SJSA1 (cell line): Measurements from ENCODE around the gene OOEP. TPM values are rescaled to one million over a fixed set of nuclear protein-coding genes. Genes with fewer than 3 reads are reported as not detected.
A peak's percentile ranks its signal among the peaks of the same experiment; 100 is the strongest.
"Not testable (repeated sequence)": the region's sequence is repeated elsewhere in the genome, so short reads cannot be mapped to it uniquely, and the experiment has no call there.

Source experiments
- DNase-seq, 2 experiments: peaks; one replicate each; pipeline ENCODE4 v3.0.0-alpha.2; 2015 to 2020; ENCODE audit warnings: low spot score in 2 of 2, low read depth in 1 of 2
- H3K27ac ChIP-seq: fragments of 250-450 bp; sonication (Bioruptor Pico); 2 replicates; pipeline ENCODE4 v1.5.1; 2020; ENCODE audit warnings: mild to moderate bottlenecking, moderate library complexity
- H3K27me3 ChIP-seq: fragments of 250-450 bp; sonication (Bioruptor Pico); replicated peaks from 2 replicates; pipeline ENCODE4 v1.5.1; 2020; ENCODE audit warnings: mild to moderate bottlenecking, moderate library complexity
- H3K36me3 ChIP-seq: fragments of 250-450 bp; sonication (Bioruptor Pico); 2 replicates; pipeline ENCODE4 v1.5.1; 2020; ENCODE audit warnings: mild to moderate bottlenecking
- H3K4me1 ChIP-seq: fragments of 250-450 bp; sonication (Bioruptor Pico); replicated peaks from 2 replicates; pipeline ENCODE4 v1.6.1; 2021; ENCODE audit warnings: mild to moderate bottlenecking
- H3K4me3 ChIP-seq: fragments of 250-450 bp; sonication (Bioruptor Pico); 2 replicates; pipeline ENCODE4 v1.5.1; 2020; ENCODE audit warnings: mild to moderate bottlenecking
- H3K9me3 ChIP-seq: fragments of 250-450 bp; sonication (Bioruptor Pico); replicated peaks from 2 replicates; pipeline ENCODE4 v1.5.1; 2020; ENCODE audit warnings: mild to moderate bottlenecking
- total RNA-seq: library from RNA; depleted of rRNA; stranded (reverse); fragments of >200 nt; shearing (Covaris generic); gene quantifications from 2 replicates; pipeline ENCODE4 v1.2.3, GENCODE V29; 2014; rRNA removed

OOEP gene
- total RNA-seq = not detected in 2 replicates

DNA sequence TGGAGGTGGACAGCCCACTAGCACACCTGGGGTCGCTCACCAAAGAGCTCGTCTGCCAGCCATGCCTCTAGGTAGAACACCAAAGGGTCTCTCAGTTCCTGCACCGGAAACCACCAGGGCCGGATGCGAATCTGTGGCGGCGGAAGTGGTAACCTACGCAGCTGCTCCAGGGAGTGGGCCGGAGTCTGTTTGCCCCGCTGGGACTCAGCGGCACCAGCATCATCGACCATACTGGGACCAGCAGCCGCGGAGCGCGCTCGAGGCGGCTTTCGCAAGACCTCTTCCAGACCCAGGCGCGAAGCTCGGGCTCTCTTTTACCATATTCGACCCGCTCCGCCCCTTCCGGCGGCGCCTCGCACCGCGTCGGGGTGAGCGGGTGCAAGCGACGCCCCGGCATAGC, at the start of gene OOEP:
OOEP (minus strand) TSS at position 335 of the 400 bp plus-strand sequence; CDS start at position 230, 105 bp downstream.
- Histone ChIP-seq H3K27ac (no peak within 1 kb of the TSS), H3K4me1 (no peaks in the 10 kb centered on the region), H3K36me3 (no peaks in the 10 kb centered on the region), H3K4me3 (no peak within 1 kb of the TSS), H3K9me3 (no peaks in the 10 kb centered on the region), H3K27me3 (no peaks in the 10 kb centered on the region)
- no peak for DNase-seq

DNA sequence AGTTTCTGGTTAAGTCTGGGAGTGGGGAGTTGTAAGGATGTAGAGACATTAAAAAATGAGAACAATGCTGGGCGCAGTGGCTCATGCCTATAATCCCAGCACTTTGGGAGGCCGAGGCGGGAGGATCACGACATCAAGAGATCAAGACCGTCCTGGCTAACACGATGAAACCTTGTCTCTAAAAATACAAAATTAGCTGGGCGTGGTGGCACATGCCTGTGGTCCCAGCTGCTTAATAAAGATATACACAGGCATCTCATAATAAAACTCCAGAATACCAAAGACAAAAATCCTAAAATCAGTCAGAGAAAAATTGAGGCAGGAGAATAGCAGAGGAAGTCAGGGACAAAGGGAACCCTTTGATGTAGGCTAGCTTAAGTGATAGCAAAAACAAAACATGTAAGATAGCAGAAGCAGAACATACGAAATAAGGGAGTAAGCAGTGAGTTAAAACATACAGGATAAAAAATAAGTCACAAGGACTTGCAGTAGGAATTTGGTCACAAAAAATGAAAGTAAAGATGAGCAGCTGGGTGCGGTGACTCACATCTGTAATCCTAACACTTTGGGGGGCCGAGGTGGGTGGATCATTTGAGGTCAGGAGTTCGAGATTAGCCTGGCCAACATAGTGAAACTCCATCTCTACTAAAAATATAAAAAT, 48.5 kb upstream of the OOEP start:
- peak in 1 of 2 experiments; percentile 11 for DNase-seq
- Histone ChIP-seq H3K4me1 (peaks cover 7% of the 10 kb centered on the region; the same call in 1 of the 2 replicates), H3K4me3 (no peak overlapping the region), H3K9me3 (no peaks in the 10 kb centered on the region), H3K27me3 (no peaks in the 10 kb centered on the region), H3K27ac (no peak overlapping the region), H3K36me3 (no peaks in the 10 kb centered on the region)

DNA sequence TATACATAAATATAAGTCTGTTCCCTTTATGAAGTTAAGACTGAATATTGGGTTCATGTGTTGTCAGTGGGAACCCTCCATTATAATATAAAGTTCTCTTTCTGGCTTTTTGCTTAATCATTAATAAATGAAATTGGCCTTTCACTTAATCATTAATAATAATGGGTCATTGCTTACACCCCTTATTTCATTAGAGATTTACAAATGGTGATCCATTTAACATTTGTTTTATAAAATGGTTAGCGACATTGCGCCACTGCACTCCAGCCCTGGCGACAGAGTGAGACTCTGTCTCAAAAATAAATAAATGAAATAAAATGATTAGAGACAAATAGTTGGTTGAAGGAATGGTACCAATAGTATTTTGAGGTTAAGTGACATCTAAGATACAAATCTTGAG, 43.4 kb upstream of the OOEP start:
- Histone ChIP-seq H3K27ac (no peak overlapping the region), H3K4me1 (peaks cover under 1% of the 10 kb centered on the region; the same call in 1 of the 2 replicates), H3K36me3 (no peaks in the 10 kb centered on the region), H3K27me3 (no peaks in the 10 kb centered on the region), H3K4me3 (no peak overlapping the region), H3K9me3 (no peaks in the 10 kb centered on the region)
- no peak for DNase-seq

DNA sequence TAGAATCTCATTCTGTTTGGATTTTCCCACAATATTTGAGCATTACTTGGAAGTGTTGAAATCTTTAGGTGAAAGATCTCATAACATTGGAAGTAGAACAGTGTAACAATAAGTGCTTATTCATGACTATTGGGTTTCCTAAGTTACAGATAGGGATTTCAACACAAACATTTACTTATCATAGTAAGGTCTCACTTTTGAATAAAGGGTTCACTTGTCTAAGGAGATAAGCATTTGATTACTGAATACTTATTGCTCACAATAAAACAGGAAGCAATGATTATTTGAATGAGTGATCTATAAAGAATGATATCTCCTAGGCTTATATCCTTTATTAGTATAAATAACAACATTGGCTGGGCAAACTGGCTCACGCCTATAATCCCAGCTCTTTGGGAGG, 39.7 kb upstream of the OOEP start:
- Histone ChIP-seq H3K36me3 (no peaks in the 10 kb centered on the region), H3K4me1 (no peaks in the 10 kb centered on the region), H3K27me3 (peaks cover 8% of the 10 kb centered on the region), H3K27ac (no peak overlapping the region), H3K9me3 (no peaks in the 10 kb centered on the region), H3K4me3 (no peak overlapping the region)
- DNase-seq = no peak

DNA sequence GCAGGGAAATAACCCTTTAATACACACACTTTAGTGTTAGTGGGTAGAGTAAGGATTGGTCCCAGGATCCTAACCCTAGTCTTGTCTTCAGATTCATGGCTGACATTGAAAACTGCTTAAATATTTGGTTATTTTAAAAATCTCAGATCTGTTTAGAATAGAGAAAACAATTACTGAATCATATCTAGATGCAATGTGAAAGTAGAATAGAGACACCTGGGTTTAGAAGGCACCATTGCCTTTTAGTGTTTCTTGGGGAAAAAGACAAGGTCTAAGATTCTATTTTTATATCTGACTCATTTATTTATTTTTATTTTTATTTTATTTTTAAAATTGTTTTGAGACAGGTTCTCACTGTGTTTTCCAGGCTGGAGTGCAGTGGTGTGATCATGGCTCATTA, 31.0 kb upstream of the OOEP start:
- H3K9me3 ChIP-seq = no peaks in the 10 kb centered on the region
- H3K4me3 ChIP-seq = no peak overlapping the region
- no peak for DNase-seq
- no peak overlapping the region for H3K27ac ChIP-seq
- H3K27me3 ChIP-seq = no peaks in the 10 kb centered on the region
- H3K4me1 ChIP-seq = no peaks in the 10 kb centered on the region
- H3K36me3 ChIP-seq = no peaks in the 10 kb centered on the region

DNA sequence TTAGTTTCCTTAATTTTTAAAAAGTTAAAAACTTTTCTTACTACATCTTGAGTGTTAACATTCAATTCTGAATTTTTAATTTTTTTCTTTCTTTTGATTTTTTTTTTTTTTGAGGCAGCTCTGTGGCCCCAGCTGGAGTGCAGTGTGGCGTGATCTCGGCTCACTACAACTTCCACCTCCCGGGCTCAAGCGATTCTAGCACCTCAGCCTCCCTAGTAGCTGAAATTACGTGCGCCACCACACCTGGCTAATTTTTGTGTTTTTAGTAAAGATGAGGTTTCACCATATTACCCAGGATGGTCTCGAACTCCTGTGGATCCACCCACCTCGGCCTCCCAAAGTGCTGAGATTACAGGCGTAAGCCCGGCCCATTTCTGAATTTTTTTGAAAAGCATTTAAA, 26.2 kb upstream of the OOEP start:
- Histone ChIP-seq H3K4me1 (no peaks in the 10 kb centered on the region), H3K4me3 (no peak overlapping the region)
- no peak for DNase-seq

DNA sequence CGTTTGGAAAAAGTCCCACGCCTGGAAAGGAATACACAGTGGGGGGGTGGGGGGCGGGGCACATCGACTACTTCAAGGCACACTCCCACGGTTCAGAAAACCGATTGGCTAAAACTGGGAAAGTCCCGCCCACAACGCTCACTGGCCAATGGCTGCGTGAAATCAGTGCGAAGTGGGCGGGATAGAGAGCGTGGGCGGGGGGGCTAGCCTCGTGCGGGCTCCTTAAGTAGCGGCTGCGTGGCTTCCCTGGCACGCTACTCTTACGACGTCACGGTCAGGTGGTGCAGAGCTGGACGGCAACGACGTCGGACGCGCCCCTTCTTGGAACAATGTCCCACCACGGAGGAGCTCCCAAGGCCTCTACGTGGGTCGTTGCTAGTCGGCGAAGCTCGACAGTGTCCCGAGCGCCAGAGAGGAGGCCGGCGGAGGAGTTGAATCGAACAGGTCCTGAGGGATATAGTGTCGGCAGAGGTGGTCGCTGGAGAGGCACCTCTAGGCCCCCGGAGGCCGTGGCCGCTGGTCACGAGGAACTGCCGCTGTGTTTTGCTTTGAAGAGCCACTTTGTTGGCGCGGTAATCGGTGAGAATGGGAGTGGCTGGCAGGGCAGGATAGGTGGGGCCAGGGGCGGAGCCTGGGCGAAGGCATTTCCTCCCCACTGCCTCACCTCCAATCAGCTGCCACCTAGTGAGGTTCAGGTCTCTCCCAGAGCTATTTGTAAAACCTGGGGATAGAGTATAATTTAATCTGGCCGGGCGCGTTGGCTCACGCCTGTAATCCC, 25.1 kb upstream of the OOEP start, which contains the start of gene DDX43:
DDX43 (plus strand) TSS at position 252 of the 778 bp plus-strand sequence; CDS start at position 330, 78 bp downstream.
- Histone ChIP-seq H3K36me3 (no peaks in the 10 kb centered on the region), H3K27ac (no peak within 1 kb of the TSS), H3K4me1 (no peaks in the 10 kb centered on the region), H3K27me3 (no peaks in the 10 kb centered on the region), H3K4me3 (no peak within 1 kb of the TSS), H3K9me3 (no peaks in the 10 kb centered on the region)
- DNase-seq = no peak

More for the DNA sequence above, 26.2 kb upstream of the OOEP start:
- Histone ChIP-seq H3K27ac (no peak overlapping the region), H3K9me3 (no peaks in the 10 kb centered on the region), H3K36me3 (no peaks in the 10 kb centered on the region), H3K27me3 (no peaks in the 10 kb centered on the region)

DNA sequence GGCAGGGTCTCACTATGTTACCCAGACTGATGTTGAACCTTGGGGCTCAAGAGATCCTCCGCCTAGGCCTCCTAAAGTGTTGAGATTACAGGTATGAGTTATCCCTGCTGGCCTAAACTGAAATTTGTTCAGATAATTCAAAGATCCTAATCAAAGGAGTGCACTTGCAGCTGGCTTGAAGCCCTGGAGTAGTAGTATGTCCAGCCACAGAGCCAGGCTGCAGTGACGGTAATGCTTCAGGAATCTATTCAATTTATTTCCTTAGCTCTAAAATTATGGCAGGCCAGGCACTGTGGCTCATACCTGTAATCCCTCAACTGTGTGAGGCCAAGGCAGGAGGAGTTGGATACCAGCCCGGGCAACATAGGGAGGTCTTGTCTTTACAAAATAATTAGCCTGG, 23.6 kb upstream of the OOEP start:
- no peak overlapping the region for H3K4me3 ChIP-seq
- H3K9me3 ChIP-seq = no peaks in the 10 kb centered on the region
- H3K4me1 ChIP-seq = 0 out of 2 replicates have a peak, but pooled peaks cover 3% of the 10 kb centered on the region
- no peaks in the 10 kb centered on the region for H3K27me3 ChIP-seq
- no peak for DNase-seq
- H3K27ac ChIP-seq = no peak overlapping the region
- no peaks in the 10 kb centered on the region for H3K36me3 ChIP-seq

DNA sequence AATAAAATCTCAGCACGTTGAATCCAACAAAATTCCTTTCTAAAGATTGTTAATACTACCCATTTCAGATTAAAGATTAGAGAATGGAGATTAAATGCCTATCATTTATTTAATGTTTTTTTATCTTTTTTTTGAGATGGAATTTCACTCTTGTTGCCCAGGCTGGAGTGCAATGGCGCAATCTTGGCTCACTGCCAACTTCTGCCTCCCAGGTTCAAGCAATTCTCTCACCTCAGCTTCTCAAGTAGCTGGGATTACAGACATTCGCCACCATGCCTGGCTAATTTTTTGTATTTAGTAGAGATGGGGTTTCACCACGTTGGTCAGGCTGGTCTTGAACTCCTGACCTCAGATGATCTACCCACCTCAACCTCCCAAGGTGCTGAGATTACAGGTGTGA, 22.5 kb upstream of the OOEP start:
- not testable (repeated sequence) for H3K27me3 ChIP-seq, H3K36me3 ChIP-seq, H3K4me3 ChIP-seq, H3K9me3 ChIP-seq, H3K4me1 ChIP-seq, DNase-seq, H3K27ac ChIP-seq

DNA sequence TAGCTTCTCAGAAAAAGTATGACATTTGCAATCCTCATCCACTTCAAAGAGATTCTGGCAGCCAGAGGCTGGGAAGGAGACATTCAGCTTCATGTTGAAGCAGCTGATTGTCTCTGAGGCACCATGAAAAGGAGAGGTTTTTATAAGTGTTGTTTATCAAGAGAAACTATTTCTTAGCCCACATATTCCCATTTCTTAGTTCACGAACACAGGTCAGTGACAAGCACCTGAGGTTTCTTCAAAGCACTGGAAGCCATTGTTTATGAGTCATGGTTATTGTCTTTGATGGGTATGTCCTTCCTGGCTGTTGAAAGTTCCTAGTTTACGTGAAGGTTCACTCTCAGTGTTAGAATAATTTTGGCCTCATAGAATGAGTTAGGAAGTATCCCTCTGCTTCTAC, 22.0 kb upstream of the OOEP start:
- Histone ChIP-seq H3K36me3 (no peaks in the 10 kb centered on the region), H3K27me3 (no peaks in the 10 kb centered on the region), H3K4me1 (0 out of 2 replicates have a peak, but pooled peaks cover 3% of the 10 kb centered on the region), H3K27ac (no peak overlapping the region), H3K9me3 (no peaks in the 10 kb centered on the region), H3K4me3 (no peak overlapping the region)
- no peak for DNase-seq

DNA sequence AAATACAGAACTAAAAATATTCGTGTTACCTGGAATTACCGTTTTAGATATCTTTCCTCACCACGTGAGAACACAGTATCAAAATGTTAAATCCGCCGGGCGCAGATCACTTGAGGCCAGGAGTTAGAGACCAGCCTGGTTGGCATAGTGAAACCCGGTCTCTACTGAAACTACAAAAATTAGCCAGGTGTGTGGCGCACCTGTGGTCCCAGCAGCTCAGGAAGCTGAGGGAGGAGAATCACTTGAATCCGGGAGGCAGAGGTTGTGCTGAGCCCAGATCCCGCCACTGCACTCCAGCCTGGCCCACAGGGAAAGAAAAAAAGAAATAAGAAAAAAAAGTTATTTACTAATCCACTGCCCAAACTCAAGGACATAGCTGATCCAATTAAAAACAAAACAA, 20.2 kb upstream of the OOEP start:
- no peaks in the 10 kb centered on the region for H3K9me3 ChIP-seq
- DNase-seq = no peak
- H3K27me3 ChIP-seq = no peaks in the 10 kb centered on the region
- no peak overlapping the region for H3K4me3 ChIP-seq
- H3K27ac ChIP-seq = no peak overlapping the region
- H3K36me3 ChIP-seq = no peaks in the 10 kb centered on the region
- 0 out of 2 replicates have a peak, but pooled peaks cover 3% of the 10 kb centered on the region for H3K4me1 ChIP-seq

DNA sequence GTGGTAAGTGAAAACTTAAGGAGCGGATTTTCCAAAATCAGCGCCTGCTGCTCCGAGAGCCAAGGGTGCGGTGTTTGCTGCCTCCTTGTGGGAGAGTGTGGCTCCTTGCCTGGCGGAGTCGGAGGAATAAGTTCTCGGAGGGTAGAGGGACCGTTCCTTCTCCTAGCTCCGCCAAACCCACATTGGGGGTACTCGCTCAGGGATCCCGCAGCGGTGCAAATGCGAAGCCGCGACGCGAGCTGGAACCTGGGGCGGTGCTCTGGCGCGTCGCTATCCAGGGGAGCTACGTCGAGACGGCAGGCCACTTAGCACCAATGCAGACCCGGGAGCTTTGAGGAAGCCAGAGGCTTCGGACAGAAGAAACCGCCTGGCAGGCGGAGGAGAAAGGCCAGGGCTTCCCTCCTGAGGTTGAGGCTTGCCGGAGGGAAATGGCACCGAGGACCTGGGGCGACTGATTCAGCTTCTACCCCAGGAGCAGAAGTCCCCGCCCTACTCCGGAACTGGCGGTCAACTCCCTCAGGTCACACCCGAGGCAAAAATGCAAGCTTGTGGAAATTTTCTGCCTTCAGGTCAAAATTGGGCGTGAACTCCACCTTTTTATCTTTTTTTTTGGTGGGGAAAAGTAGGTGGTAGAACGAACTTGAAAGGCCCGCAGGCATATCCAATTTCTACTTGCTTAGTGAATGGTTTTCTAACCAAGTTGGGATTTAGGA, 19.3 kb upstream of the OOEP start:
- H3K27ac ChIP-seq = peak overlapping the region; percentile 20; the same call in 1 of the 2 replicates

DNA sequence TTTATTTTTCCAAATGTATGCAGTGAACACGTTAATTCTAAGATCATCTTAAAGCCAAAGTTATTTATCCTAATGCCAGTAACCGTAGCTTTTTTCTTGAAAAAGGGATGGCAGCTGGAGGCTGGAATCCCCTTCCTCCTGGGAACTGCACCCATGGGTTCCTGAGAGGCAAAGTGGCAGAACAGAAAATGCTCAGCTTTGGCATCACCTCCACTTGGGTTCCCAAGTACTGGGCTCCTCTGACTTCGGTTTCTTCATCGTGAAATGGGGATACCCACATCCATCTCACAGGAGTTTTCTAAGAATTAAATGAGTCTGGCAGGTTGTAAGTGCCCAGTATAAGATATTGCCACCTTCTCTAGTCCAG, 18.7 kb upstream of the OOEP start:
- no peaks in the 10 kb centered on the region for H3K27me3 ChIP-seq
- no peak overlapping the region for H3K27ac ChIP-seq
- H3K9me3 ChIP-seq = no peaks in the 10 kb centered on the region
- 0 out of 2 replicates have a peak, but pooled peaks cover 3% of the 10 kb centered on the region for H3K4me1 ChIP-seq
- H3K36me3 ChIP-seq = no peaks in the 10 kb centered on the region
- DNase-seq = no peak
- H3K4me3 ChIP-seq = peak overlapping the region; percentile 44

More for the DNA sequence above, 19.3 kb upstream of the OOEP start:
- no peaks in the 10 kb centered on the region for H3K27me3 ChIP-seq
- no peaks in the 10 kb centered on the region for H3K9me3 ChIP-seq
- no peaks in the 10 kb centered on the region for H3K36me3 ChIP-seq
- DNase-seq = peak; percentile 61 to 66
- peak overlapping the region; percentile 44 for H3K4me3 ChIP-seq
- H3K4me1 ChIP-seq = 0 out of 2 replicates have a peak, but pooled peaks cover 3% of the 10 kb centered on the region
